ENCODE measurements around the gene FNBP1L. TPM values are rescaled to one million over a fixed set of nuclear protein-coding genes. Genes with fewer than 3 reads are reported as not detected.

Gene FNBP1L
- total and polyA plus RNA-seq, 9 of the 15 experiments (the other 6 are each of a cell fraction or from before 2014, with no cell fraction given) = 1.4 to 6.9 (median 5.9) TPM

DNA sequence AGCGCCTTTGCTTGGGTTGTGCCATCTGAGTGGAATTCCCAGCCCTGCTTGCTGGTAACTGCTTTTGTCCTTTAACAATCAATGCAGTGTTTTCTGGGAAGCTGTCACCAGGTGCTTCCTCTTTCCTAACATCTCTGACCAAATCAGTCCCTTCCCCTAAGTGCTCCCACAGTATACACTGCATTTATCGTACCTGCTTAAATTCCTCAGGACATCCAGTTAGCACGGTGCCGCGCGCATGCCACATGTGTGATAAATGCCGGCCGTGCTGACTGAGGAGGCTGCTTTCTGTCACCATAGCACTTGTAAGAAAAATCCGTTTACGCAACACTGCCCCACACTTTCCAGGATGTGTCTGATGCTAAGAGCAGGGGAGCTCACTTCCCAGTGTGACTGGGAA, 118.3 kb downstream of the FNBP1L start:
- Histone ChIP-seq H4K20me1 (replicated peaks; ENCODE audit: control insufficient read depth, insufficient read depth, low read length) (no peaks in the 10 kb centered on the region), H3K27ac (ENCODE audit: extremely low read depth, low read depth, low read length) (peak overlapping the region; percentile 81; the same call in 2 of the 3 replicates), H3K4me1 (replicated peaks in 1 of 2; ENCODE audit: control insufficient read depth in 2 of 2, insufficient read depth in 2 of 2, low read length in 2 of 2) (peaks cover 11 to 17% of the 10 kb centered on the region in 2 experiments), H3K4me3 (peak overlapping the region; percentile 25; the same call in 1 of the 2 replicates), H3K27me3 (ENCODE audit: control insufficient read depth in 2 of 2, insufficient read depth in 2 of 2, low read length in 2 of 2) (no peaks in the 10 kb centered on the region), H3K79me2 (ENCODE audit: control insufficient read depth, insufficient read depth, low read length) (peaks cover 6% of the 10 kb centered on the region; the same call in 2 of the 3 replicates), H3K9ac (ENCODE audit: insufficient read depth in 1 of 2, low read depth in 2 of 2, low read length in 2 of 2) (peak overlapping the region; percentile 60 to 76; a peak in 2 of 4 replicates), H3K9me3 (replicated peaks; ENCODE audit: control insufficient read depth, insufficient read depth, low read depth, low read length) (no peaks in the 10 kb centered on the region), H2AFZ (ENCODE audit: low read depth, low read length) (peak overlapping the region; percentile 42), H3K9me1 (ENCODE audit: control insufficient read depth, insufficient read depth, low read length) (no peaks in the 10 kb centered on the region), H3K4me2 (ENCODE audit: insufficient read depth, low read length) (peak overlapping the region; percentile 84), H3K36me3 (ENCODE audit: control insufficient read depth, insufficient read depth, low read length) (no peaks in the 10 kb centered on the region; the same call in 2 of the 3 replicates)
- no peak for TF ChIP-seq TEAD4 (IDR thresholded peaks at IDR 0.05; ENCODE audit: low read length)
- 0 out of 2 replicates have a peak, but pooled peaks have one; percentile 13 for TF ChIP-seq TEAD4 (CRISPR knock-in tag; IDR thresholded peaks at IDR 0.05; ENCODE audit: borderline replicate concordance)
- no peak for TF ChIP-seq JUNB (CRISPR knock-in tag; conservative IDR thresholded peaks at IDR 0.05)
- no peak for TF ChIP-seq RUNX1 (IDR thresholded peaks at IDR 0.05; ENCODE audit: low read depth)
- TF ChIP-seq RAD51 (IDR thresholded peaks at IDR 0.05; ENCODE audit: borderline replicate concordance, low read depth) = no peak
- no peak for TF ChIP-seq ZNF324 (CRISPR knock-in tag; IDR thresholded peaks at IDR 0.05)
- peak; percentile 78 for TF ChIP-seq CEBPG (CRISPR knock-in tag; IDR thresholded peaks at IDR 0.05)
- 0 out of 4 replicates have a peak, but pooled peaks of 1 of the 2 experiments have one; percentile 21 for TF ChIP-seq CEBPG (tag; conservative IDR thresholded peaks at IDR 0.05 in 1 of 2, IDR thresholded peaks at IDR 0.05 in 1 of 2)
- no peak for TF ChIP-seq CGGBP1 (CRISPR knock-in tag; IDR thresholded peaks at IDR 0.05)
- 0 out of 2 replicates have a peak, but pooled peaks have one; percentile 16 for TF ChIP-seq GATA2 (CRISPR knock-in tag; IDR thresholded peaks at IDR 0.05)
- TF ChIP-seq, protein P1, sequence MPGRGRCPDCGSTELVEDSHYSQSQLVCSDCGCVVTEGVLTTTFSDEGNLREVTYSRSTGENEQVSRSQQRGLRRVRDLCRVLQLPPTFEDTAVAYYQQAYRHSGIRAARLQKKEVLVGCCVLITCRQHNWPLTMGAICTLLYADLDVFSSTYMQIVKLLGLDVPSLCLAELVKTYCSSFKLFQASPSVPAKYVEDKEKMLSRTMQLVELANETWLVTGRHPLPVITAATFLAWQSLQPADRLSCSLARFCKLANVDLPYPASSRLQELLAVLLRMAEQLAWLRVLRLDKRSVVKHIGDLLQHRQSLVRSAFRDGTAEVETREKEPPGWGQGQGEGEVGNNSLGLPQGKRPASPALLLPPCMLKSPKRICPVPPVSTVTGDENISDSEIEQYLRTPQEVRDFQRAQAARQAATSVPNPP (IDR thresholded peaks at IDR 0.05; ENCODE audit: borderline replicate concordance, insufficient read depth, insufficient read length) = no peak
- TF ChIP-seq, protein P2, sequence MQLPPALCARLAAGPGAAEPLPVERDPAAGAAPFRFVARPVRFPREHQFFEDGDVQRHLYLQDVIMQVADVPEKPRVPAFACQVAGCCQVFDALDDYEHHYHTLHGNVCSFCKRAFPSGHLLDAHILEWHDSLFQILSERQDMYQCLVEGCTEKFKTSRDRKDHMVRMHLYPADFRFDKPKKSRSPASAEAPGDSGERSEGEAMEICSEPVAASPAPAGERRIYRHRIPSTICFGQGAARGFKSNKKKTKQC (CRISPR knock-in tag; IDR thresholded peaks at IDR 0.05) = 0 out of 2 replicates have a peak, but pooled peaks have one; percentile 34
- peak; percentile 80 for TF ChIP-seq CEBPB (tag; IDR thresholded peaks at IDR 0.05)
- in situ Hi-C loops (cut with MboI) (no loop called here), intact Hi-C loops (cut with micrococcal nuclease) (loop anchor here (10.0 kb wide), 1 partner anchor 61 kb away; no protein-coding TSS in a partner anchor)
- POLR2A ChIA-PET = interaction anchor here (0.6 to 2.5 kb wide), 3 partner anchors 11 to 64 kb away, joined by 3 to 14 read pairs (median 6); no protein-coding TSS in a partner anchor
- WGBS (ENCODE audit: insufficient coverage, low coverage, missing lambda C conversion rate) = 73% methylated on average over 10 of the region's 10 CpGs
- CTCF ChIA-PET (ENCODE audit: low intra/inter-chr PET ratio) = no interaction called here
- no TSS peak for BruUV-seq (replicated peaks)
- peak in 1 of 4 experiments; percentile 20 for DNase-seq (ENCODE audit: extremely low read depth in 1 of 4, low spot score in 3 of 4)
- no peak for FAIRE-seq
- no peak for ATAC-seq
